ENCODE data around the gene CHRM1.

DNA sequence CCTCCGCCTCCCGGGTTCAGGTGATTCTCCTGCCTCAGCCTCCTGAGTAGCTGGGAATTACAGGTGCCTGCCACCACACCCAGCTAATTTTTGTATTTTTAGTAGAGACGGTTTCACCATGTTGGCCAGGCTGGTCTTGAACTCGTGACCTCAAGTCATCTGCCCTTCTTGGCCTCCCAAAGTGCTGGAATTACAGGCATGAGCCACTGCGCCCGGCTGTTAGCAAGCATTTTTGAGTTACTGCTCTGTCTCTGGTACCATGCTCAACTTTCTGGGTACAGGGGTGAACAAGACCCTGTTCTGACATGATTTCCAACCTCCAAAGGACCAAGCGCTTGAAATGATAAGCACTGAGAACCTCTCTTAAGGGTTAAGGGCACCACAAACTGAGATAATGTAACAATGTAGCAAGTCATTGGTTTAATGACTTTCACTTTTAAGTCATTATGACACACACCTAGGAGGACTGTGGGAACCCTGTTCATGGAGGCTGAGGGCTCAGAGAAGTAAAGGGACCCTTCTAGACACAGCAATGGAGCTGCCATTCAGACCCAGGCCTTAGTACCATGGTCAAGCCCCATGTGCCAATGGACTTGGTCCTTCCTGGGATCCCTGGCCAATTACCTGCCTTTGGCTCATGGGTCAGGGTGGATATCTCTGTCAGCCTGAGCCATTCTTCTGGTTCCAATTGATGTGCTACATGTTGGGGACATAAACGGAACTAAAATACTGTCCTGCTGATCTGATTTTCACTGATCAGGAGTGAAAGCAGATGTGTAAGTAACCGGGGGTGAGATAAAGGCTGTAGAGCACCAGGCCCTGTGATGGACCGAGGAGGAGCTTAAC is 28.9 kb downstream of the CHRM1 start:
- TF ChIP-seq, protein P1, sequence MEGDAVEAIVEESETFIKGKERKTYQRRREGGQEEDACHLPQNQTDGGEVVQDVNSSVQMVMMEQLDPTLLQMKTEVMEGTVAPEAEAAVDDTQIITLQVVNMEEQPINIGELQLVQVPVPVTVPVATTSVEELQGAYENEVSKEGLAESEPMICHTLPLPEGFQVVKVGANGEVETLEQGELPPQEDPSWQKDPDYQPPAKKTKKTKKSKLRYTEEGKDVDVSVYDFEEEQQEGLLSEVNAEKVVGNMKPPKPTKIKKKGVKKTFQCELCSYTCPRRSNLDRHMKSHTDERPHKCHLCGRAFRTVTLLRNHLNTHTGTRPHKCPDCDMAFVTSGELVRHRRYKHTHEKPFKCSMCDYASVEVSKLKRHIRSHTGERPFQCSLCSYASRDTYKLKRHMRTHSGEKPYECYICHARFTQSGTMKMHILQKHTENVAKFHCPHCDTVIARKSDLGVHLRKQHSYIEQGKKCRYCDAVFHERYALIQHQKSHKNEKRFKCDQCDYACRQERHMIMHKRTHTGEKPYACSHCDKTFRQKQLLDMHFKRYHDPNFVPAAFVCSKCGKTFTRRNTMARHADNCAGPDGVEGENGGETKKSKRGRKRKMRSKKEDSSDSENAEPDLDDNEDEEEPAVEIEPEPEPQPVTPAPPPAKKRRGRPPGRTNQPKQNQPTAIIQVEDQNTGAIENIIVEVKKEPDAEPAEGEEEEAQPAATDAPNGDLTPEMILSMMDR (IDR thresholded peaks at IDR 0.05): no peak
- no peak for TF ChIP-seq POLR2A (IDR thresholded peaks at IDR 0.05)

Data from thyroid gland (tissue), 4 donors.